HepG2 (cell line): ENCODE measurements around the gene PDZD4.

Experiments used
- ESRRA ChIP-seq: sonication (generic); formaldehyde crosslinking; IDR thresholded peaks from 2 replicates; pipeline ENCODE4 v1.5.1; 2020; ENCODE audit warnings: mild to moderate bottlenecking, low read depth, missing genetic modification reagents
- ETV6 ChIP-seq: sonication (generic); formaldehyde crosslinking; conservative IDR thresholded peaks from 2 replicates; pipeline ENCODE4 v1.4.0; 2020; ENCODE audit warnings: missing genetic modification reagents
- MYNN ChIP-seq: sonication (generic); formaldehyde crosslinking; IDR thresholded peaks from 2 replicates; pipeline ENCODE4 v1.4.0; 2020; ENCODE audit warnings: mild to moderate bottlenecking, low read depth, missing genetic modification reagents
- ZNF296 ChIP-seq: sonication (generic); formaldehyde crosslinking; conservative IDR thresholded peaks from 2 replicates; pipeline ENCODE4 v1.5.0; 2020; ENCODE audit warnings: mild to moderate bottlenecking, missing genetic modification reagents
- ZNF335 ChIP-seq: sonication (generic); formaldehyde crosslinking; IDR thresholded peaks from 2 replicates; pipeline ENCODE4 v1.4.0; 2020; ENCODE audit warnings: missing genetic modification reagents
- ZNF781 ChIP-seq: sonication (generic); formaldehyde crosslinking; IDR thresholded peaks from 2 replicates; pipeline ENCODE4 v1.5.1; 2020; ENCODE audit warnings: borderline replicate concordance, mild to moderate bottlenecking, missing genetic modification reagents; ENCODE audit errors: not compliant biosample characterization
- TF ChIP-seq, protein P1 (sequence below): IDR thresholded peaks from 2 replicates; pipeline ENCODE4 v1.6.1; 2016; ENCODE audit warnings: control low read depth
- TF ChIP-seq, protein P2 (sequence below): sonication (generic); formaldehyde crosslinking; IDR thresholded peaks from 2 replicates; pipeline ENCODE4 v1.4.0; 2020; ENCODE audit warnings: missing genetic modification reagents
- TF ChIP-seq, protein P3 (sequence below): sonication (generic); formaldehyde crosslinking; IDR thresholded peaks from 2 replicates; pipeline ENCODE4 v1.5.0; 2020; ENCODE audit warnings: mild to moderate bottlenecking, missing genetic modification reagents, moderate library complexity

DNA sequence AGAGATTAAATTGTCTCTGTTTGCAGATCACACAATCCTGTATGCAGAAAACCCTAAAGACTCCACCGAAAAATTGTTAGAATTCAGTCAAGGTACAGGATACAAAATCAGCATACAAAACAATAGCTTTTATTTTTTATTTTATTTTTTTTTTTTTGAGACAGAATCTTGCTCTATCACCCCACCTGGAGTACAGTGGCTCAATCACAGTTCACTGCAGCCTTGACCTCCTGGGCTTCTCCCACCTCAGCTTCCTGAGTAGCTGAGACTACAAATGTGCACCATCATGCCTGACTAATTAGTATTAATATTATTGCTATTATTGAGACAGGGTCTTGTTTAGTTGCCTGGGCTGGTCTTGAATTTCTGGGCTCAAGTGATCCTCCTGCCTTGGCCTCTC, 75.2 kb downstream of the PDZD4 start:
- TF ChIP-seq, protein P1, sequence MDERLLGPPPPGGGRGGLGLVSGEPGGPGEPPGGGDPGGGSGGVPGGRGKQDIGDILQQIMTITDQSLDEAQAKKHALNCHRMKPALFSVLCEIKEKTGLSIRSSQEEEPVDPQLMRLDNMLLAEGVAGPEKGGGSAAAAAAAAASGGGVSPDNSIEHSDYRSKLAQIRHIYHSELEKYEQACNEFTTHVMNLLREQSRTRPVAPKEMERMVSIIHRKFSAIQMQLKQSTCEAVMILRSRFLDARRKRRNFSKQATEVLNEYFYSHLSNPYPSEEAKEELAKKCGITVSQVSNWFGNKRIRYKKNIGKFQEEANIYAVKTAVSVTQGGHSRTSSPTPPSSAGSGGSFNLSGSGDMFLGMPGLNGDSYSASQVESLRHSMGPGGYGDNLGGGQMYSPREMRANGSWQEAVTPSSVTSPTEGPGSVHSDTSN (CRISPR knock-in tag), result no peak
- no peak for TF ChIP-seq ZNF335
- no peak for TF ChIP-seq MYNN (CRISPR knock-in tag)
- no peak for TF ChIP-seq ZNF781 (CRISPR knock-in tag)
- no peak for TF ChIP-seq ZNF296
- TF ChIP-seq, protein P2, sequence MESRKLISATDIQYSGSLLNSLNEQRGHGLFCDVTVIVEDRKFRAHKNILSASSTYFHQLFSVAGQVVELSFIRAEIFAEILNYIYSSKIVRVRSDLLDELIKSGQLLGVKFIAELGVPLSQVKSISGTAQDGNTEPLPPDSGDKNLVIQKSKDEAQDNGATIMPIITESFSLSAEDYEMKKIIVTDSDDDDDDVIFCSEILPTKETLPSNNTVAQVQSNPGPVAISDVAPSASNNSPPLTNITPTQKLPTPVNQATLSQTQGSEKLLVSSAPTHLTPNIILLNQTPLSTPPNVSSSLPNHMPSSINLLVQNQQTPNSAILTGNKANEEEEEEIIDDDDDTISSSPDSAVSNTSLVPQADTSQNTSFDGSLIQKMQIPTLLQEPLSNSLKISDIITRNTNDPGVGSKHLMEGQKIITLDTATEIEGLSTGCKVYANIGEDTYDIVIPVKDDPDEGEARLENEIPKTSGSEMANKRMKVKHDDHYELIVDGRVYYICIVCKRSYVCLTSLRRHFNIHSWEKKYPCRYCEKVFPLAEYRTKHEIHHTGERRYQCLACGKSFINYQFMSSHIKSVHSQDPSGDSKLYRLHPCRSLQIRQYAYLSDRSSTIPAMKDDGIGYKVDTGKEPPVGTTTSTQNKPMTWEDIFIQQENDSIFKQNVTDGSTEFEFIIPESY (CRISPR knock-in tag), result no peak
- TF ChIP-seq ESRRA (CRISPR knock-in tag), result no peak
- TF ChIP-seq, protein P3, sequence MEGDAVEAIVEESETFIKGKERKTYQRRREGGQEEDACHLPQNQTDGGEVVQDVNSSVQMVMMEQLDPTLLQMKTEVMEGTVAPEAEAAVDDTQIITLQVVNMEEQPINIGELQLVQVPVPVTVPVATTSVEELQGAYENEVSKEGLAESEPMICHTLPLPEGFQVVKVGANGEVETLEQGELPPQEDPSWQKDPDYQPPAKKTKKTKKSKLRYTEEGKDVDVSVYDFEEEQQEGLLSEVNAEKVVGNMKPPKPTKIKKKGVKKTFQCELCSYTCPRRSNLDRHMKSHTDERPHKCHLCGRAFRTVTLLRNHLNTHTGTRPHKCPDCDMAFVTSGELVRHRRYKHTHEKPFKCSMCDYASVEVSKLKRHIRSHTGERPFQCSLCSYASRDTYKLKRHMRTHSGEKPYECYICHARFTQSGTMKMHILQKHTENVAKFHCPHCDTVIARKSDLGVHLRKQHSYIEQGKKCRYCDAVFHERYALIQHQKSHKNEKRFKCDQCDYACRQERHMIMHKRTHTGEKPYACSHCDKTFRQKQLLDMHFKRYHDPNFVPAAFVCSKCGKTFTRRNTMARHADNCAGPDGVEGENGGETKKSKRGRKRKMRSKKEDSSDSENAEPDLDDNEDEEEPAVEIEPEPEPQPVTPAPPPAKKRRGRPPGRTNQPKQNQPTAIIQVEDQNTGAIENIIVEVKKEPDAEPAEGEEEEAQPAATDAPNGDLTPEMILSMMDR, result no peak
- no peak for TF ChIP-seq ETV6 (CRISPR knock-in tag)
